Naive thymus-derived CD4-positive, alpha-beta T cell (primary cell): ENCODE results near the gene LCNL1. TPM values are rescaled to one million over a fixed set of nuclear protein-coding genes. Genes with fewer than 3 reads are reported as not detected.

ENCODE experiments used
- ATAC-seq: fragments of 150-1000 bp; cut with Tn5 transposase; 2 replicates; pipeline ENCODE4 v1.10.0; 2021; ENCODE audit warnings: mild to moderate bottlenecking, moderate library complexity
- CTCF ChIA-PET: fragments of 350-600 bp; sonication (Branson Sonifier 250); formaldehyde crosslinking; loops from one replicate; lab custom pipeline; 2021; ENCODE audit warnings: antibody characterized with exemption; lab: Charles Lee
- POLR2A ChIA-PET: fragments of 350-600 bp; sonication (Branson Sonifier 250); formaldehyde crosslinking; loops from one replicate; lab custom pipeline; 2021; ENCODE audit warnings: antibody characterized with exemption, inconsistent platforms; lab: Charles Lee
- DNase-seq, 9 donors: peaks; one replicate each; pipeline versions ENCODE4 v3.0.0 to v3.0.0-alpha.2; 2020 to 2022; ENCODE audit warnings: mixed read lengths in 1 of 9
- H3K27ac ChIP-seq: one replicate; pipeline ENCODE4 v1.7.0; 2013; ENCODE audit warnings: mild to moderate bottlenecking, low read depth, low read length, moderate library complexity
- H3K27me3 ChIP-seq, 2 donors: one replicate each; pipeline ENCODE4 v1.7.0; 2013; ENCODE audit warnings: low read length in 2 of 2, mild to moderate bottlenecking in 2 of 2, moderate library complexity in 2 of 2; ENCODE audit not compliant: control insufficient read depth in 2 of 2, insufficient read depth in 2 of 2
- H3K36me3 ChIP-seq, 3 experiments: 1 replicate in 2 of 3; 2 replicates in 1 of 3; pipeline ENCODE4 v1.7.0; 2013; ENCODE audit warnings: low read length in 3 of 3, mild to moderate bottlenecking in 3 of 3, moderate library complexity in 1 of 3; ENCODE audit not compliant: insufficient read depth in 3 of 3, control insufficient read depth in 2 of 3
- H3K4me1 ChIP-seq, 2 donors: one replicate each; pipeline ENCODE4 v1.7.0; 2013; ENCODE audit warnings: low read length in 2 of 2, mild to moderate bottlenecking in 2 of 2, moderate library complexity in 1 of 2; ENCODE audit not compliant: control insufficient read depth in 2 of 2, insufficient read depth in 2 of 2
- H3K4me3 ChIP-seq: 2 replicates; pipeline ENCODE4 v1.7.0; 2013; ENCODE audit warnings: mild to moderate bottlenecking, low read length
- H3K9me3 ChIP-seq, 3 experiments: 1 replicate in 2 of 3; 2 replicates in 1 of 3; pipeline ENCODE4 v1.7.0; 2013; ENCODE audit warnings: low read length in 3 of 3; ENCODE audit not compliant: control insufficient read depth in 2 of 3
- H3K27ac Mint-ChIP-seq, 9 donors: one replicate each; pipeline ENCODE4 v1.8.0; 2020 to 2022; ENCODE audit warnings: mixed read lengths in 9 of 9, mild to moderate bottlenecking in 8 of 9, moderate library complexity in 5 of 9, inconsistent platforms in 2 of 9
- H3K27me3 Mint-ChIP-seq, 5 donors: one replicate each; pipeline ENCODE4 v1.8.0; 2021 to 2022; ENCODE audit warnings: mixed read lengths in 5 of 5, mild to moderate bottlenecking in 1 of 5
- H3K36me3 Mint-ChIP-seq, 5 donors: one replicate each; pipeline ENCODE4 v1.8.0; 2020 to 2022; ENCODE audit warnings: mixed read lengths in 5 of 5, mild to moderate bottlenecking in 3 of 5, inconsistent platforms in 1 of 5
- H3K4me1 Mint-ChIP-seq, 7 donors: one replicate each; pipeline ENCODE4 v1.8.0; 2020 to 2022; ENCODE audit warnings: mixed read lengths in 7 of 7, mild to moderate bottlenecking in 3 of 7, inconsistent platforms in 1 of 7
- H3K4me3 Mint-ChIP-seq, 10 donors: one replicate each; pipeline ENCODE4 v1.8.0; 2020 to 2022; ENCODE audit warnings: mild to moderate bottlenecking in 10 of 10, mixed read lengths in 10 of 10, moderate library complexity in 6 of 10, inconsistent platforms in 2 of 10
- H3K9me3 Mint-ChIP-seq, 11 donors: one replicate each; pipeline ENCODE4 v1.8.0; 2020 to 2022; ENCODE audit warnings: mixed read lengths in 11 of 11, mild to moderate bottlenecking in 4 of 11, inconsistent platforms in 1 of 11, moderate library complexity in 1 of 11
- intact Hi-C, 2 donors: fragments of 100-400 bp; cut with micrococcal nuclease; formaldehyde crosslinking; loops; one replicate each; pipeline ENCODE4 v1.15.1; 2023
- polyA plus RNA-seq, 2 donors: library from polyadenylated mRNA; unstranded; fragments of 300-500 nt; fragmentation: Illumina TruSeq; gene quantifications; one replicate each; pipeline ENCODE4 v1.2.3, GENCODE V29; 2021
- total RNA-seq, 6 experiments: library from RNA in 5 of 6; stranded (reverse) in 5 of 6; gene quantifications; 1 replicate in 5 of 6; 2 replicates in 1 of 6; pipeline ENCODE4 v1.2.3 and lab custom pipeline; 2021 to 2026

The LCNL1 gene
- total and polyA plus RNA-seq, 7 experiments from 2014 or later, result 0.12 to 1.9 (median 0.13) TPM; not detected in 4

GRCh38 chr9:136972743-136973142 lies 10.1 kb upstream of the LCNL1 start:
- ChIA-PET CTCF (no interaction called here), POLR2A (interaction anchor here (1.0 kb wide), 1 partner anchor 11 kb away, joined by 3 read pairs; no protein-coding TSS in a partner anchor)
- H3K4me1 Mint-ChIP-seq, result peaks cover 0 to 19% (median 7%) of the 10 kb centered on the region in 7 donors
- Histone ChIP-seq H3K27me3 (no peaks in the 10 kb centered on the region), H3K27ac (no peak overlapping the region), H3K4me1 (peaks cover 13 to 23% of the 10 kb centered on the region in 2 donors), H3K4me3 (no peak overlapping the region), H3K9me3 (no peaks in the 10 kb centered on the region), H3K36me3 (no peaks in the 10 kb centered on the region)
- intact Hi-C loops, result no loop called here
- peaks cover 0 to 4% (median 0%) of the 10 kb centered on the region in 5 donors for H3K27me3 Mint-ChIP-seq
- no peaks in the 10 kb centered on the region for H3K9me3 Mint-ChIP-seq
- H3K27ac Mint-ChIP-seq, result no peak overlapping the region
- no peak overlapping the region for H3K4me3 Mint-ChIP-seq
- no peaks in the 10 kb centered on the region for H3K36me3 Mint-ChIP-seq
- DNase-seq (no peak), ATAC-seq (no peak)

GRCh38 chr9:136973618-136974617 lies 8.9 kb upstream of the LCNL1 start:
- CTCF ChIA-PET, result interaction anchor here (0.7 kb wide), 1 partner anchor 56 kb away, joined by 3 read pairs; no protein-coding TSS in a partner anchor
- no peak overlapping the region for H3K27ac ChIP-seq

GRCh38 chr9:136974817-136975535 lies 7.8 kb upstream of the LCNL1 start:
- Mint-ChIP-seq H3K27me3 (peaks cover 0 to 4% (median 0%) of the 10 kb centered on the region in 5 donors), H3K4me3 (peak overlapping the region in 4 of 10 donors; percentile 9 to 55 (median 42)), H3K36me3 (no peaks in the 10 kb centered on the region), H3K9me3 (no peaks in the 10 kb centered on the region), H3K4me1 (peaks cover 0 to 19% (median 7%) of the 10 kb centered on the region in 7 donors), H3K27ac (peak overlapping the region in 1 of 9 donors; percentile 45)
- no peaks in the 10 kb centered on the region for H3K36me3 ChIP-seq
- ATAC-seq, result no peak
- H3K4me1 ChIP-seq, result peaks cover 13 to 23% of the 10 kb centered on the region in 2 donors
- H3K27me3 ChIP-seq, result no peaks in the 10 kb centered on the region
- ChIA-PET POLR2A (interaction anchor here (1.4 kb wide), 1 partner anchor 18 kb away, joined by 6 read pairs; the partner anchor contains the start of gene PAXX), CTCF (interaction anchor here (0.7 kb wide), 1 partner anchor 55 kb away, joined by 3 read pairs; no protein-coding TSS in a partner anchor)
- H3K4me3 ChIP-seq, result peak overlapping the region; percentile 33
- intact Hi-C loops, result no loop called here
- no peak overlapping the region for H3K27ac ChIP-seq
- DNase-seq, result no peak
- H3K9me3 ChIP-seq, result no peaks in the 10 kb centered on the region

More at GRCh38 chr9:136973618-136974617, 8.9 kb upstream of the LCNL1 start:
- Mint-ChIP-seq H3K27ac (no peak overlapping the region), H3K4me3 (no peak overlapping the region), H3K36me3 (no peaks in the 10 kb centered on the region), H3K4me1 (peaks cover 0 to 19% (median 7%) of the 10 kb centered on the region in 7 donors), H3K27me3 (peaks cover 0 to 4% (median 0%) of the 10 kb centered on the region in 5 donors), H3K9me3 (no peaks in the 10 kb centered on the region)
- H3K4me1 ChIP-seq, result peaks cover 13 to 23% of the 10 kb centered on the region in 2 donors
- H3K27me3 ChIP-seq, result no peaks in the 10 kb centered on the region
- ATAC-seq (no peak), DNase-seq (no peak)
- no peaks in the 10 kb centered on the region for H3K9me3 ChIP-seq
- no peak overlapping the region for H3K4me3 ChIP-seq
- H3K36me3 ChIP-seq, result no peaks in the 10 kb centered on the region
- POLR2A ChIA-PET, result interaction anchor here (0.8 to 1.4 kb wide), 3 partner anchors 9 to 19 kb away, joined by 3 to 6 read pairs (median 3); partner anchors contain the start of gene PAXX
- intact Hi-C loops, result no loop called here

GRCh38 chr9:136975644-136976043 lies 7.1 kb upstream of the LCNL1 start:
- H3K27me3 Mint-ChIP-seq, result peaks cover 0 to 4% (median 0%) of the 10 kb centered on the region in 5 donors
- CTCF ChIA-PET, result interaction anchor here (0.6 to 0.7 kb wide), 2 partner anchors 25 to 45 kb away, joined by 3 read pairs; no protein-coding TSS in a partner anchor
- H3K9me3 Mint-ChIP-seq, result no peaks in the 10 kb centered on the region
- no peak overlapping the region for H3K27ac Mint-ChIP-seq
- Histone ChIP-seq H3K27ac (no peak overlapping the region), H3K36me3 (no peaks in the 10 kb centered on the region), H3K27me3 (no peaks in the 10 kb centered on the region), H3K4me3 (no peak overlapping the region), H3K9me3 (no peaks in the 10 kb centered on the region), H3K4me1 (peaks cover 13 to 23% of the 10 kb centered on the region in 2 donors)
- peak overlapping the region in 4 of 10 donors; percentile 9 to 55 (median 42) for H3K4me3 Mint-ChIP-seq
- DNase-seq, result no peak
- peaks cover 0 to 19% (median 7%) of the 10 kb centered on the region in 7 donors for H3K4me1 Mint-ChIP-seq
- POLR2A ChIA-PET, result interaction anchor here (1.4 kb wide), 1 partner anchor 17 kb away, joined by 6 read pairs; the partner anchor contains the start of gene PAXX
- no peaks in the 10 kb centered on the region for H3K36me3 Mint-ChIP-seq
- intact Hi-C loops, result no loop called here
- ATAC-seq, result no peak

- ChIA-PET POLR2A (interaction anchor here (0.9 kb wide), 1 partner anchor 153 kb away, joined by 3 read pairs; no protein-coding TSS in a partner anchor), CTCF (no interaction called here)
- H3K9me3 ChIP-seq, result no peaks in the 10 kb centered on the region
- H3K27ac ChIP-seq, result no peak within 1 kb of the TSS
- no peak within 1 kb of the TSS for H3K4me3 ChIP-seq
- Mint-ChIP-seq H3K9me3 (no peaks in the 10 kb centered on the region), H3K27me3 (peaks cover 0 to 5% (median 3%) of the 10 kb centered on the region in 5 donors), H3K4me3 (peak within 1 kb of the TSS in 4 of 10 donors; percentile 23 to 42 (median 40)), H3K4me1 (peaks cover 0 to 19% (median 7%) of the 10 kb centered on the region in 7 donors), H3K27ac (peak within 1 kb of the TSS in 1 of 9 donors; percentile 33), H3K36me3 (no peaks in the 10 kb centered on the region)
- DNase-seq (no peak), ATAC-seq (no peak)
- intact Hi-C loops, result no loop called here
- H3K4me1 ChIP-seq, result peaks cover 13 to 23% of the 10 kb centered on the region in 2 donors
- no peaks in the 10 kb centered on the region for H3K27me3 ChIP-seq
- no peaks in the 10 kb centered on the region for H3K36me3 ChIP-seq
Observed at GRCh38 chr9:136977223-136977622, 5.6 kb upstream of the LCNL1 start, which contains the start of gene PTGDS. Gene PTGDS, plus strand, starts transcription at chr9:136977504. Its CDS starts 75 bp downstream, at chr9:136977579.
